CD1c-positive myeloid dendritic cell (primary cell): ENCODE data around the gene RUNX3.
"Not testable (repeated sequence)": the region's sequence is repeated elsewhere in the genome, so short reads cannot be mapped to it uniquely, and the experiment has no call there.

ENCODE experiments used
- DNase-seq: peaks from one replicate; pipeline ENCODE4 v3.0.0-alpha.2; 2016; ENCODE audit errors: extremely low spot score

RUNX3 gene

DNA sequence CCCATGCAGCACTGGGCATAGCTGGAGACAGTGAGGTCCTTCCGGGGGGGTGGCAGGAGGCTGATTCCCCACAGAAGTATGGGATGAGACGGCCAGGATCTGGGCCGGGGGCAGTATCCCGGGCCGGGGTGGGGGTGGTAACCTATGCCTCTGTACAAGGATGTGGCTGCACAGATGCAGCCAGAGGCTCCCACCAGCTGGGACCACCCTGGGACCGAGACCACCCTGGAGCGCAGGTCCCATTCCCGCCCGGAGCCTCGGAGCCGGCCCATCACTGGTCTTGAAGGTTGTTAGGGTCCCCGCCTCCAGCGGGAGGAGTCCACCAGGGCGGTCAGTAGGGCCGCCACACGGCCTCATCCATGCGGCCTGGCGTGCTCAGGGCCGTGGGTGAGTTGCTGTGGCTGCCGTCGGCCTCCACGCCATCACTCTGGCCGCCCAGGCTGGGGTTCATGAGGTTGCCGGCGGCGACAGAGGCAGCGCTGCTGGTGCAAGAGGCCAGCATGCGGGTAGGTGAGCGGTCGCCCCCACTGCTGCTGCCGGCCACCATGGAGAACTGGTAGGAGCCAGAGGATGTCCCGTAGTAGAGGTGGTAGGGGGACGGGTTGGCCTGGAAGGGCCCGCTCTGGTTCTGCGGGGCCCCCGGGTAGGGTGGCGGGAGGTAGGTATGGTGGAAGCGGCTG lies 28.1 kb downstream of the RUNX3 start:
- no peak for DNase-seq

DNA sequence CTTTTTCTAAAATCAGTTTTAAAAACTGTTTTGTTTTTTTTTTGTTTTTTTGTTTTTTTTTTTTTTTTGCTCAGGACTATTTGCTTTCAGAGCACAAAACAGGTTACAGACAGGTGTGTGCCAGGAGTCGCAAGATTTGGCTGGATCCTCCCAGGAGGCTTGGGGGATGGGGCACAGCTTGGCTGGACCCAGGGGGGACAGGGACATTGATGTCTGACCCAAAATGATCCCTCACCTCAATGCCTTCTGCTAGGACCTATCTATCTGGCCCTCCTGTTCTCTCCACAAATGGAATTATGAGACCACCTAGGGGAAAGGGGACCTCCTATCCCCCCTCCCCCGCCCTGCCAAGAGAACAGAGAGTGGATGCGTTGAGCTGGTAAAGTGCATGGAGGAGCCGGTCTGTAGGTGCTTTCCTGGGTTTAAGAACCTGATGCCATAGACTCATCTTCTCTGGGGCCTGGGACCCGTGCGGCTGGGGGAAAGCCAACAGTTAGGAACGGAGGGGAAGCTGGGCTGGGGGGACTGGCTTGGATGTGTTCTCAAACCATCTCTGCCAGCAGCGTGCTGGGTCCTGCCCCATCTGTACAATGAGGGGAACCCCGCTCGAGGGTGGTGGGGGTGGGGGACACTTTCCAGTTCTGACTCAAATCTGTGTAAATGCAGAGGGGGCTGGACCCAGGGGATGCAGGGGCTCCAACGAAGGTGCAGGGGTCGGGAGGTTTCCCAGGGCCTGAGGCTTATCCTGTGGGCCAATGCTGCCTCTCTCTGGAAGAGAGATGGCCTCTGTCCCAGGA lies 28.9 kb downstream of the RUNX3 start:
- no peak for DNase-seq

DNA sequence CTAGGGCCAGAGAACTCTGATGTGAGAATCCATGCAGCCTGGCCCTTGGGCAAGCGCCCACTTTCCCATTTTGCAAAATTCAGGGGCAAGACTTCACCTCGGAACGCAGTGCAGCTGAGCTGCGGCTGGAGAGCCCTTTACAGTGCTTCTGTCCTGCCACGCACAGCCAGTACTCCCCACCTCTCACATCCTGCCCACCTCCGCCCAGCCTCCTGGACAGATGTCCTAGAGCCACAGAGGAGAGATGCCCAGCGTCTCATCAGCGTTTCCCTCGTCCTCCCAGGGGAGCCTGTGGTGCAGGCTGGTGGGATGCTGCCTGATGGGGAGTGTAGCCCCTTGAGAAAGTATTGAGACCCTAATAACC lies 29.6 kb downstream of the RUNX3 start:
- no peak for DNase-seq

DNA sequence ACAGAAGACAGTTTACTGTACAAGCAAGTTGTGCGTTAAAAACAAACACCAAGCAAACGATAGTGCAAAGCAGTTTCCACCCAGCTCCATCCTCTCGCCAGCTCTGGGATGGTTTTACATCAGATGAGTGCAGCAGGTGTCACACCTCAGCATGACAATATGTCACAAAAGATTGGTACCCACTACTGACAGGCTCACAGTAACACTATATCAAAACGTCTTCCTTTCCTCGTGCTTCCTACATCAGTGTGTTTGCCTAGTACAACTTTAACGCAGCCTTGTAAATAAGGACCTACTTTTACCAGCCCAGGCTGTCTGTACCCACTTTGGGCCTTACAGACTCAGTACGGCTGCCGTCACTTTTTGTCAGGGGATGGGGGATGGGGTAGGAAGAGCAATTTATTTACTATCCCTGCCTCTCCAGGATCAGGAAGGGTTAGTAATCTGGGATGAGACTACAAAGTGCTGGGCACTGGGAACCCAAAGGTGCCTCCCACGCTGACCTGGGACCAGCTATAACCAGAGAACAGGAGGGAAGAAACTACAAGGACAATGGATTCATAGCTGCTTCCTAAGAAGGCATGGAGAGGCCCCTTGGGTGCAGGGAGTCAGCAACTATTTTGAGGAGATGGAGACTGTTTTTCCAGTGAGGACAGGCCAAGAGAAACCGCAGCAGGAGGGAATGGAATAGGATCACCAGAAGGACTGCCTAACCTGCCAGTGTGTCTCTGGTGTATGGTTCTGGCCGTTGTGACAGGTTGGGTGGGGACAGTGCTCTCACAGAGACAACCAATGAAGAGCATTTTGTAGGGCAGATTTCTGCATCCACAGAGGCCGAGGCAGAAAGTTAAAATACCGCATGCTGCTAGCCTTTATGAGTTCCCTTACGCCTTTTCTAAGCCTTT lies 30.2 kb downstream of the RUNX3 start:
- no peak for DNase-seq

DNA sequence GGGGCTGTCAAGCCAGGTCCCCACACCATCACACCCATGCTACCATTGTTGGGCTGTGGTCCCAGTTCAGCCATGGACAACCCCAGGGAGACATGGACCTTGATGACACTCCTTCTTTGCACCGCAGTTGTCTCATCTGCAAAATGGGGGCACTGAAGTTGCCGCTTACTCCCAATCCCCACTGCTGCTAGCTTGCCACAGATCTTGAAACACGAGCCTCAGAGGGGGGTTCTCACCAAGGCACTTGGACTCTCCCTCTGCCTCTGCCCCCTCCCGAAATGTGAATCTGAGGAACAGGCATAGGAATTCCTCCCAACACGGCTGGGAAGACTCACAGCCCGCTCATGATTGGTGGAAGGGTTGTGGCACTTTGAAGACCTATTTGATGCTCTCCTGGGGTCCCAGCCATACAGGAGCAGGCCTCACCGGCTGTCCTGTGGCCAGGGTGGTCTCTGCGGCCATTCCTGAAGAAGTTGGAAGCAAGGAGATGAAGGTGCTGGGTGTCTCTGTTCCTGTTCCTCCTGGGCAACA lies 31.1 kb downstream of the RUNX3 start:
- DNase-seq = no peak

DNA sequence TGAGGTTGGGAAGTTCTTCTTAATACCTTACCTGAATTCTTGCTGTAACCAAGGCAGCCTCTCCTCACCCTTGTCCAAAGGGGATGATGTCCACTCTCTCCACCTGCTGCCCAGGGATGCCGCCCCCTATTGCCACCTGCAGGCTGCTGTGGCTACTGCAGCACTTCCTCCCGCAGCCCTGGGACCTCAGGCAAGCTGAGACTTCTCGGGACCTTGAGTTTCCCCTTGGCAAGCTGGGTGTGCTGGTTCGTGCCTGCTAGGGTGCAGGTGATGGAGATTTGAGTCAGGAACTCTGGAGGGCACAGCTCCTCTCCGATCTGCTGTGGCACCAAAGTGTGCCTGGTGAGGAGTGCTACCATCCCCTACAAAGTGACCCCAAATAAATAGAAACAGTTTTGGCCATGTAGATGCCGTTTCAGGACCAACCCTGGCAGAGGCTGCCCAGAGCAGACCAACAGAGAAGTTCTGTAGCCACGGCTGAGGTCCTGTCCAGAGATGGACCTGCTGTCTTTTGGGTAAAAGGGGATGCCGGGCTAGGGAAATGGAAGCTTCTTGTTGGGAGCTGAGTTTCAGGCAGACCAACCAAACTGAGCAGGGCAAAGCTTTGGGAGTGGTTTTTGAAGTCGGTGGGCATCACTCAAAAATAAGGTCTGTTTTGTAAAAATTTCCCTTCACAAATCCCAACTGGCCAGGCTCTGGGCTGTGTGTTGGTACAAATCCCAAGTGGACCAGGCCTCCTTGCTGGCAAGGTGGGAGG lies 31.7 kb downstream of the RUNX3 start:
- DNase-seq = peak; percentile 60

DNA sequence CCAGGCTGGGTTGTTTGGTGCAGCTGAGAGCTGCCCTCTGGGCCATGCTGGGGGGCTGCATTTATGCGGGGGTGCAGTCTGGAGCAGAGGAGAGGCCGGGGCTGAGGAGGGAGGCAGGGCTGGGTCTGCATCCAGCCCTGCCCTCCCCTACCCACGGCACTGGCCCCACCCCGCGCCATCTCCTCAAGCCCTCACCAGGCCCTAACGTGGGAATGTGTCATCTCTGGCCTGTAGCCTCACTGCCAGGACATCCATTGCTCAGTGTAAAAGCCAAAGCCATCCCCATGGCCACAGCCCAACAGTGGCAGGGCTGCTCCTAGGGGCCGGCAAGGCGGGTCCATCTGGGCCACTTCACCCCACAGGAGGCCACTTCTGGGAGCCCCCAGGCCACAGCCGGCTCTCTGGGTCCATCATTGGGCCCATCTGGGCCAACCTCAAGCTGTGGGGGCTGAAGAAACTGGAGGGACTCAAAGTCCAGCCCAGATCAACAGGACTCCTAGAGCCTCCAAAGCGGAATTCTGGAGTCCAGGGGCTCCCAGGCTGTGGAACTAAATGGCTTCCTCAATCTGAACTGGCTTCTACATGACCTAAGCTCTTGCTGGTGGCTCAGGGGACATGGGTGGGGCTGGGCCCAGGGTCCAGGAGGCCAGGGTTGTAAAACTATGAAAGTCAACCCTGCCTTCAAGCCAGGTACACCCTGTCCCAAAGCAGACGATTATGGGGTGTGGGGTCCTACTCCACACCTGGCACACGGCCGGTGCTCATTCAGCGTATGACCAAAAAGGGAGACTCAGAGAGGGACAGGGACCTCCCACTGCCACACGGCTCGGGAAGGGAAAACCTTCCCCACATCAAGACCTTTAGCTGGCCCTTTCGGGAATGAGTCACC lies 32.6 kb downstream of the RUNX3 start:
- DNase-seq = no peak

DNA sequence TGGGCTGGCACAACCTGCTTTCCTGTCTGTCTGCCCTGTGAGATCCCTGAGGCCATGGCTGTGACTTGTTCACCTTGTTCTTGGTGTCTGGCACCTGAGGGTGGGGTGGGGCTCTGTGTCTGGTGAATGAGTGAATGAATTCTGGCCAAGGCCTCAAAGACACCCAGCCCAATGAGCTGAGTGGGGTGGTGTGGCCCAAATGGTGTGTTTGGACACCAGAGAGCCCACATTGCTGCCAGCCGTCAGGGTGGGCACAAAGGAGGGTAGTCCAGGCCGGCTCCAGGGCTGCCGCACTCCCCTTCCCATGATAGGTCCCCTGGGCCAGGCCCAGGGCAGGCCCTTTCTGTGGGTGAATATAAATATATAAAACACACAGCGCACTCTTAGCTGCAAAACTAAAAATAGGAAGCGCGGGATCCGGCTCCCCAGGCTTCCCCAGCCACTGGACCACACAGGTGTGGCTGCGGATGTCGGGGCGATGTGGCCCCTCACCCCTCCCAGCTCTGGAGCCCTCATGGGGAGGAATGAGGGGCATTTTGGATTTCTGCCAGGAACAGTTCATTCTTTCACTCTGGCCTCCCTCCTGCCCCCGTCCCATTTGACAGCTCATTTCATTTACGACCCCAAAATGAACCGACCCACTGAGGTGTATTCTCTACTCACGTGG lies 33.3 kb downstream of the RUNX3 start:
- DNase-seq = no peak

DNA sequence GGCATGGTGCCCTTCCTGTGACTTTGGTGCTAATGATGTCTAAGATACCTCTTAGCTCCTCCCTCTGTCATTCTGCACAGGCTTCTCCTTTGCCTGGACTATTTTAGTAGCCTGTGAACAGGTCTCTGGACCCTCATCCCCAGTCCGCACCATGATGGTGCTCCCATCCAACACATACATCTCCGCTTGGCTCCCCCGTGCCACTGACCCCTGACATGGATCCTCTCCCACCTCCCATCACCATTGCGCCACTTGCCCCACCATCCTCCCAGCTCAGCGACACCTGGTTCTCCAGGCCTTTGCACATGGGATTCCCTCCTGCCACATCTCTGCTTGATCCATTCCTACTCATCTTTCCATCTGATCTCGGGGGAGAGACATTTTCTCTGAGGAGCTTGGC lies 33.9 kb downstream of the RUNX3 start:
- DNase-seq = no peak

DNA sequence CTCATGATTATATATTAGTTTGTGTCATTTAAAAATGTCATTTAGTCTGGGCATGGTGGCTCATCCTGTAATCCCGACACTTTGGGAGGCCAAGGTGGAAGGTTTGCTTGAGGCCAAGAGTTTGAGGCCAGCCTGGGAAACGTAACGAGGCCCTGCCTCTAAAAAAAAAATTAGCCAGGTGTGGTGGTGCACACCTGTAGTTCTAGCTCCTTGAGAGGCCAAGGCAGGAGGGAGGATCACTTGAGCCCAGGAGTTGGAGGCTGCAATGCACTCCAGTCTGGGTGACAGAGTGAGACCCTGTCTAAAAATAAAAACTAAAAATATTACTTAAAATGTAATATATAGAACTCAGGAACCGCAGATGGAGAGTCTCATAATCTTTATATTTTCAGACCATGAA lies 34.6 kb downstream of the RUNX3 start:
- DNase-seq = no peak

DNA sequence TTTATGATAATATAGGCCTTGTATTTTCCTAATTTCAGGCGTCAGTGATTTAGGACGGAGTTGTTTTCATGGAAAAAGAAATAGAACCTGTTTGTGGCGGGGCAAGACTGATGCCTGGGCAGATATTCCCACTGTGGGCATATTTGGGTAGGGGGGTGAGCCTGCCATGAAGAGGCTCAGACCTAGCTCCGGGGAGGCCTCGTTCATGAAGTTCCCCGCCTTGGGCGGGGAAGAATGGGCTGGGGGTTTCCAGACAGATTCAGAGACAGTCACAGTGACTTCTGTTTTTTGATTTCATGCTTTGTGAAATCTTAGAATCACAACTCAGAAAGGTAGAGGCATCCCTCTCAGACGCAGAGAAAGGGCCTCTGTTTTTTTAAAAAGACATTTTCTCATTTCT lies 36.1 kb downstream of the RUNX3 start:
- no peak for DNase-seq

DNA sequence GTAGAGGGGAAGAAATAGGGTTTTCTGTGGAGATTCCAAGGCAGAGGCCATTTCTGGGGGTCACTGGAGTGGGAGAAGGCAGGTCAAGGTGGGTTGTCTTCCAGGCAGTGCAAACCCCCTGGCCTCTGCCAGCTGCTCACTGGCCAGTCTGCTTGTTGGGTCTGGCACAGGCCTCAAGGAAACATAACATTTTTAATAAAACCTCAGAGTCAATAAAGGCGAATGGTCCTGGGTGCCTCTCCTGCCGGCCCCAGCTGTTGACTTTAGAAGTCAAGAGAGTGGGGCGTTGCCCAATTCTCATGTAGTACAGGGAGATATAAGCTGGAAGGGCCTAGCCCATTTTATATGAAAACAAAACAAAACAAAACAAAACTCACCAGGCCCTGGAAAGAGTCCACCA lies 36.6 kb downstream of the RUNX3 start:
- no peak for DNase-seq

DNA sequence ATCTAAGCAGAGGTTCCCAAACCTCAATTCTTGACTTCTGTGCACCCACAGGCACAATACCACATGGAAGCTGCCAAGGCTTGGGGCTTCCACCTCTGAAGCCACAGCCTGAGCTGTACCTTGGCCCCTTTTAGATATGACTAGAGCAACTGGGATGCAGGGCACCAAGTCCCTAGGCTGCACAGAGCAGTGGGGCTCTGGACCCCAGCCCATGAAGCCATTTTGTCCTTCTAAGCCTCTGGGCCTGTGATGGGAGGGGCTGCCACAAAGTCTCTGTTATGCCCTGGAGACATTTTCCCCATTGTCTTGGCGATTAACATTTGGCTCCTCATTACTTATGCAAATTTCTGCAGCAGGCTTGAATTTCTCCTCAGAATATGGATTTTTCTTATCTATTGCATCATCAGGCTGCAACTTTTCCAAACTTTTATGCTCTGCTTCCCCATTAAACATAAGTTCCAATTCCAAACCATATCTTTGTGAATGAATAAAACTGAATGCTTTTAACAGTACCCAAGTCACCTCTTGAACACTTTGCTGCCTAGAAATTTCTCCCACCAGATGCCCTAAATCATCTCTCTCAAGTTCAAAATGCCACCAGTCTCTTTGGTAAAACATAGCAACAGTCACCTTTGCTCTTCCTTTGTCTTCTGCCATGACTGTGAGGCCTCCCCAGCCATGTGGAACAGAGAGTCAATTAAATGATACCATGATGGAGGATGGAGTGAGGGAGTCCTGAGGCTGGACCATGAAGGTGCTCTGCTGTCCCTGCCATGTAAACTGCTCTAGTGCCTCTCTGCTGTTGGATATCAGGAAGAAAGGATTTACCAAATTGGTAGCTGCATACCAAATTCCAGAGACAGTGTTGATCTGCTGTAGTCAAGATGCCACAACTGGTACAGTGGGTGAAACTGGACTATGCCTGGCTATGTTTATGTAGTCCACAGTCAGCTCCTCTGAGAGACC lies 37.6 kb downstream of the RUNX3 start:
- DNase-seq = no peak

DNA sequence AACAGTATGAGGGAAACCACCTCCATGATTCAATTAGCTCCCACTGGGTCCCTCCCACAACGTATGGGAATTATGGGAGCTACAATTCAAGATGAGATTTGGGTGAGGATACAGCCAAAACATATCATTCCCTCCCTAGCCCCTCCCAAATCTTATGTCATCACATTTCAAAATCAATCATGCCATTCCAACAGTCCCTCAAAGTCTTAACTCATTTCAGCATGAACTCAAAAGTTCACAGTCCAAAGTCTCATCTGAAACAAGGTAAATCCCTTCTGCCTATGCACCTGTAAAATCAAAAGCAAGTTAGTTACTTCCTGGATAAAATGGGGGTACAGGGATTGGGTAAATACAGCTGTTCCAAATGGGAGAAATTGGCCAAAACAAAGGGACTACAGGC lies 38.7 kb downstream of the RUNX3 start:
- not testable (repeated sequence) for DNase-seq

DNA sequence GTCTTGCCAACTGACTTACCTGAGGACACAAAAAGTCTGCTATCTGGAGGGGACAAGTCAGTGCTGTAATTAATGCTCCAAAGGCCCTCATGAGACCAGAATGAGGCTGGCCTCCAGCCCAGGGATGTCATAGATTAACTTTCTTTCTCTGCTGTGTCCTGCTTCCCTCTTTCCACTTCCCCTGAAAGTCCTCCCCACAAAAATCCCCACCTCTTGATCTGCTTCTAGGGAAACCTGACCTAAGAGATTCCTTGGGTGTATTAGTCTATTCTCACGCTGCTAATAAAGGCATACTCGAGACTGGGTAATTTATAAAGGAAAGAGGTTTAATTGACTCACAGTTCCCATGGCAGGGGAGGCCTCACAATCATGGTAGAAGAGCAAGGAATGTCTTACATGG lies 39.2 kb downstream of the RUNX3 start:
- DNase-seq = no peak

DNA sequence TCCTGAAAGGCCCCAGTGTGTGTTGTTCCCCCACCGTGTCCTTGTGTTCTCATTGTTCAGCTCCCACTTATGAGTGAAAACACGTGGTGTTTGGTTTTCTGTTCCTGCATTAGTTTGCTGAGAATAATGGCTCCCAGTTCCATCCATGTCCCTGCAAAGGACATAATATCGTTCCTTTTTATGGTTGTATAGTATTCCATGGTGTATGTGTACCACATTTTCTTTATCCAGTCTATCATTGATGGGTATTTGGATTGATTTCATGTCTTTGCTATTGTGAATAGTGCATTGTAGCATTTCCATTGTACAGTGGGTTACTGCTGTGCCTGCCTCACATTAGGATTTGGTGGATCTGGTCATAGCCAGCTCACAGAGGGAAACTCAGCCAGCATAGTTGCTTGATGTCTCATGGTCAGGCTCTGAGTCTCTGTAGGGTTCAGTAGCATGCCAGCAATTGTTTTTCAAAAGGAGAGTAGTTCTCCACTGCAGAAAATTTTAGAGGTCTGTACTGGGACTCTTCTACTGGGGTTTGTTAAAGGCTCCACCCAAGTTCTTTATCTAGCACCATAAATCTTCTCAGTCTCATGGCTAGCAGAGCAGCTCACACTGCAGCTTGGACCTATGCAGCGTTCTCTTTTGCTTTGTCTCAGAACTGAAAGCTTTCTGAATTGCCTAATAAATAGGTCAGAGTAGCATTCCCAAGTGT lies 41.0 kb downstream of the RUNX3 start:
- DNase-seq = no peak

DNA sequence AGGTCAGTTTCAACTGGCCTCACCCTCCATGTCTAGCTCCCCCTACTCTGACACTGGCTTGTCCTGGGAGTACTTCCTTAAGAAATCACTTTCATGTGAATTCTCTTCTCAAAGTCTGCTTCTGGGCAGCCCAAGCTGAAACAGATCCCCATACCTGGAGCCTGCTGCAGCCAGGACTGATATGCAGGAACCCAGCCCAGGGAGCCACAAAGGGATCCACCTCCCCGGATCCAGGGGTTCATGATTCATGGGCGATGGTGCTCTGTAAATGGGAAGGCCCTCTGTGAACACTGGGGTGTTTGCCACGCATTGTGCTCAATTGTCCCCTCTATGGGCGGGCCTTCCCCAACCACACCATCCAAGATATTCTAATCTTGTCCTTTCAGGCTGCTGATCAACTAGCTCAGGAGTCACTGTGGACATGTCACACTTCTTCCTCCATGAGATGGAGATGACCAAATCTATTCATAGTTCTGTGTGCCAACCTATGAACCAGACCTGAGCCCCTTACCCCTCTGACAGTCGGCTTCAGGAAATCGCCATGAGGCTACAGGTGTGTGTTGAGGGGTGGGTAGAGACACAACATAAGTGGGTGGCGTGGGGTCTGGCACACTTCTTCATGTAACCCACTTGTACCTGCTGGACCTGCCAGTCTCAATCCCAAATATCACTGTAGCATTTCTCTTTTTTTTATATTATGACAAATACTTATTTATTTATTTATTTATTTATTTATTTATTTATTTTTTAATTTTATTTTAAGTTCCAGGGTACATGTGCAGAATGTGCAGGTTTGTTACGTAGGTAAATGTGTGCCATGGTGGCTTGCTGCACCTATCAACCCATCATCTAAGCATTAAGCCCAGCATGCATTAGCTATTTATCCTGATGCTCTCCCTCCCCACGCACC lies 41.8 kb downstream of the RUNX3 start:
- no peak for DNase-seq
